ENCODE data around the gene ENPP3.

The ENPP3 gene

GRCh38 chr6:131768964-131769363 is 131.9 kb downstream of the ENPP3 start:
- DNase-seq (ENCODE audit: low read depth): no peak

- no peak for DNase-seq (ENCODE audit: low read depth)
These were observed 132.5 kb downstream of the ENPP3 start for GRCh38 chr6:131769385-131770141.

- no peak for DNase-seq (ENCODE audit: low read depth)
These were observed 133.7 kb downstream of the ENPP3 start for GRCh38 chr6:131770776-131771175.

GRCh38 chr6:131773284-131773950 is 136.3 kb downstream of the ENPP3 start:
- no peak for DNase-seq (ENCODE audit: low read depth)

- DNase-seq (ENCODE audit: low read depth): no peak
These were observed 138.8 kb downstream of the ENPP3 start for GRCh38 chr6:131775886-131776285.

GRCh38 chr6:131776985-131777384 is 139.9 kb downstream of the ENPP3 start:
- DNase-seq (ENCODE audit: low read depth): no peak

GRCh38 chr6:131778169-131778568 is 141.1 kb downstream of the ENPP3 start:
- no peak for DNase-seq (ENCODE audit: low read depth)

- DNase-seq (ENCODE audit: low read depth): no peak
These were observed 142.2 kb downstream of the ENPP3 start for GRCh38 chr6:131779304-131779703.

- no peak for DNase-seq (ENCODE audit: low read depth)
These were observed 143.5 kb downstream of the ENPP3 start for GRCh38 chr6:131780600-131780999.

- no peak for DNase-seq (ENCODE audit: low read depth)
These were observed 144.6 kb downstream of the ENPP3 start for GRCh38 chr6:131781687-131782086.

GRCh38 chr6:131782764-131783163 is 145.7 kb downstream of the ENPP3 start:
- DNase-seq (ENCODE audit: low read depth): no peak

- no peak for DNase-seq (ENCODE audit: low read depth)
These were observed 147.5 kb downstream of the ENPP3 start for GRCh38 chr6:131784561-131784960.

- DNase-seq (ENCODE audit: low read depth): no peak
These were observed 150.0 kb downstream of the ENPP3 start for GRCh38 chr6:131787079-131787478.

- no peak for DNase-seq (ENCODE audit: low read depth)
These were observed 150.9 kb downstream of the ENPP3 start for GRCh38 chr6:131787766-131788712.

- DNase-seq (ENCODE audit: low read depth): no peak
These were observed 152.1 kb downstream of the ENPP3 start for GRCh38 chr6:131789219-131789618.

GRCh38 chr6:131791476-131791875 is 154.4 kb downstream of the ENPP3 start:
- DNase-seq (ENCODE audit: low read depth): no peak

GRCh38 chr6:131792091-131792496 is 155.0 kb downstream of the ENPP3 start:
- DNase-seq (ENCODE audit: low read depth): no peak

GRCh38 chr6:131795366-131795765 is 158.3 kb downstream of the ENPP3 start:
- no peak for DNase-seq (ENCODE audit: low read depth)
